A673 (cell line): ENCODE data around the gene METTL3. TPM values are rescaled to one million over a fixed set of nuclear protein-coding genes. Genes with fewer than 3 reads are reported as not detected.

Source experiments
- BruUV-seq: library from RNA; stranded (reverse); fragments of 400-500 nt; replicated peaks from 2 replicates; lab custom pipeline; 2021; lab: Mats Ljungman, UMichigan
- CTCF ChIA-PET: fragments of 300-600 bp; sonication (Branson Sonifier 250); formaldehyde crosslinking; loops from one replicate; lab custom pipeline; 2022; ENCODE audit warnings: antibody characterized with exemption; lab: Charles Lee
- POLR2A ChIA-PET: fragments of 300-600 bp; sonication (Branson Sonifier 250); formaldehyde crosslinking; loops from one replicate; lab custom pipeline; 2022; ENCODE audit warnings: antibody characterized with exemption; ENCODE audit not compliant: low non-redundant PET; lab: Charles Lee
- DNase-seq: peaks from one replicate; pipeline ENCODE4 v3.0.0-alpha.2; 2015; ENCODE audit warnings: low spot score
- H3K27ac ChIP-seq: fragments of 200-600 bp; sonication (generic); 2 replicates; pipeline ENCODE4 v1.5.1; 2016; ENCODE audit warnings: mixed run types, low read depth, mild to moderate bottlenecking, mixed read lengths, antibody characterized with exemption, low read length; ENCODE audit not compliant: poor library complexity, severe bottlenecking
- H3K27me3 ChIP-seq: fragments of 200-600 bp; sonication (generic); replicated peaks from 2 replicates; pipeline ENCODE4 v1.6.1; 2017; ENCODE audit warnings: mixed run types, low read depth, mild to moderate bottlenecking, mixed read lengths, antibody characterized with exemption, low read length; ENCODE audit not compliant: insufficient read depth, poor library complexity
- H3K36me3 ChIP-seq: fragments of 200-600 bp; sonication (generic); 2 replicates; pipeline ENCODE4 v1.6.1; 2016; ENCODE audit warnings: mixed run types, mild to moderate bottlenecking, mixed read lengths, antibody characterized with exemption, low read length; ENCODE audit not compliant: insufficient read depth, poor library complexity, severe bottlenecking
- H3K4me1 ChIP-seq: fragments of 200-600 bp; sonication (generic); 2 replicates; pipeline ENCODE4 v1.6.1; 2017; ENCODE audit warnings: mixed run types, mild to moderate bottlenecking, mixed read lengths, antibody characterized with exemption, low read length; ENCODE audit not compliant: insufficient read depth, poor library complexity, severe bottlenecking
- H3K4me3 ChIP-seq: fragments of 200-600 bp; sonication (generic); 2 replicates; pipeline ENCODE4 v1.5.1; 2016; ENCODE audit warnings: low read depth, mixed run types, mild to moderate bottlenecking, mixed read lengths, low read length; ENCODE audit not compliant: poor library complexity, severe bottlenecking
- H3K9me3 ChIP-seq: fragments of 200-600 bp; sonication (generic); 2 replicates; pipeline ENCODE4 v1.6.1; 2016; ENCODE audit warnings: mixed run types, low read depth, mild to moderate bottlenecking, mixed read lengths, antibody characterized with exemption, low read length; ENCODE audit not compliant: poor library complexity, severe bottlenecking
- EZH2 ChIP-seq: fragments of 200-600 bp; sonication (generic); IDR thresholded peaks from 2 replicates; pipeline ENCODE4 v1.6.1; 2017; ENCODE audit warnings: borderline replicate concordance, low read depth, mild to moderate bottlenecking, mixed read lengths, antibody characterized with exemption, low read length; ENCODE audit not compliant: poor library complexity, severe bottlenecking
- intact Hi-C: fragments of 100-400 bp; cut with micrococcal nuclease; formaldehyde crosslinking; loops from one replicate; pipeline ENCODE4 v1.10.0; 2022; ENCODE audit not compliant: unreplicated experiment
- total RNA-seq: library from RNA; stranded (reverse); gene quantifications from 2 replicates; pipeline ENCODE4 v1.2.3, GENCODE V29; 2021
- TF ChIP-seq, protein P1 (sequence below): fragments of 300-800, 200-600 bp; sonication (generic); conservative IDR thresholded peaks from 2 replicates; pipeline ENCODE4 v1.5.1; 2017; ENCODE audit warnings: low read depth, mild to moderate bottlenecking, antibody characterized with exemption, low read length, moderate library complexity, mixed read lengths

The METTL3 gene
- total RNA-seq, 1 experiment from 2014 or later: 96.3 TPM

DNA sequence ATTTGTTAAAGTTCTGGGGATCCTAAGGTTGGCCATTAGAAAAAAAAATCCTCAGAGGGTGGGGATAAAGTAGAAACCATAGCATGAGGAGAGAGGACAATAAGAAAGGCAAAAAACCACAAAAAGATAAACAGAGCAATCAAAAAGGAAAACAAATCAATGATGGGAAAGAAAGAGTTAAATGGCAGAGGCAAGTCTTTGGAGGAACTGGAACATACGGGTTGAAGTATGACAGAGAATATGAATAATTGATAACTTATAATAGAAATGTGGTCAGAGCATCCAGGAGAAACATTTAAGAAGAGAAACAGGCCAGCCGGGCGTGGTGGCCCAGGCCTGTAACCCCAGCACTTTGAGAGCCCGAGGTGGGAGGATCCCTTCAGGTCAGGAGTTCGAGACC is 32.8 kb upstream of the METTL3 start:
- H3K4me3 ChIP-seq: no peak overlapping the region
- no peaks in the 10 kb centered on the region for H3K9me3 ChIP-seq
- H3K27me3 ChIP-seq: no peaks in the 10 kb centered on the region
- BruUV-seq: no TSS peak
- intact Hi-C loops: no loop called here
- TF ChIP-seq EZH2: no peak
- TF ChIP-seq, protein P1, sequence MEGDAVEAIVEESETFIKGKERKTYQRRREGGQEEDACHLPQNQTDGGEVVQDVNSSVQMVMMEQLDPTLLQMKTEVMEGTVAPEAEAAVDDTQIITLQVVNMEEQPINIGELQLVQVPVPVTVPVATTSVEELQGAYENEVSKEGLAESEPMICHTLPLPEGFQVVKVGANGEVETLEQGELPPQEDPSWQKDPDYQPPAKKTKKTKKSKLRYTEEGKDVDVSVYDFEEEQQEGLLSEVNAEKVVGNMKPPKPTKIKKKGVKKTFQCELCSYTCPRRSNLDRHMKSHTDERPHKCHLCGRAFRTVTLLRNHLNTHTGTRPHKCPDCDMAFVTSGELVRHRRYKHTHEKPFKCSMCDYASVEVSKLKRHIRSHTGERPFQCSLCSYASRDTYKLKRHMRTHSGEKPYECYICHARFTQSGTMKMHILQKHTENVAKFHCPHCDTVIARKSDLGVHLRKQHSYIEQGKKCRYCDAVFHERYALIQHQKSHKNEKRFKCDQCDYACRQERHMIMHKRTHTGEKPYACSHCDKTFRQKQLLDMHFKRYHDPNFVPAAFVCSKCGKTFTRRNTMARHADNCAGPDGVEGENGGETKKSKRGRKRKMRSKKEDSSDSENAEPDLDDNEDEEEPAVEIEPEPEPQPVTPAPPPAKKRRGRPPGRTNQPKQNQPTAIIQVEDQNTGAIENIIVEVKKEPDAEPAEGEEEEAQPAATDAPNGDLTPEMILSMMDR: no peak
- H3K4me1 ChIP-seq: peaks cover 31% of the 10 kb centered on the region
- ChIA-PET POLR2A (no interaction called here), CTCF (no interaction called here)
- DNase-seq: no peak
- no peaks in the 10 kb centered on the region for H3K36me3 ChIP-seq
- peak overlapping the region; percentile 31 for H3K27ac ChIP-seq

DNA sequence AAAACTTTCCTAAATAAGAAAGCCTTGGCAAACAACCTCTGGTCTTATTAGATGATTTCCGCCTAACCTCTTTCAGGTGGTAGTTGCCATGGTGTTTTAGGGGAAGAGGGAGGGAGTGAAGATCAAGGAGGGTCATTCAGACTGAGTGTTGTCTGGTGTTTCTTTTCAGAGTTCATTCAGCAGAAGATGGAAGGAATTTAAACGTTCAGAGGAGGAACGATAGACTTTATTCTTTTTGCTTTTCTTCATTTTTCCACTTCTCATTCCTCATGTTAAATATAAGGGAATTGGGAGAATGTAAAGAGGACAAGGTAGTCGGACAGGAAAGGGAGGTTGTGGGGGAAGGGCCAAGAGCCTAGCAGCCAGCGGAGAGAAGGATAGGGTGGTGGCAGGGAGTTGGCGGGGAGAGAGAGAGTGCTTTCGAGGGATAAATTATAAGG is 32.4 kb upstream of the METTL3 start:
- ChIA-PET CTCF (no interaction called here), POLR2A (no interaction called here)
- intact Hi-C loops: no loop called here
- Histone ChIP-seq H3K4me1 (peaks cover 35% of the 10 kb centered on the region), H3K27me3 (no peaks in the 10 kb centered on the region), H3K36me3 (no peaks in the 10 kb centered on the region), H3K4me3 (no peak overlapping the region), H3K9me3 (no peaks in the 10 kb centered on the region), H3K27ac (peak overlapping the region; percentile 31)
- BruUV-seq: no TSS peak
- no peak for TF ChIP-seq EZH2
- TF ChIP-seq, protein P1: no peak
- DNase-seq: no peak

DNA sequence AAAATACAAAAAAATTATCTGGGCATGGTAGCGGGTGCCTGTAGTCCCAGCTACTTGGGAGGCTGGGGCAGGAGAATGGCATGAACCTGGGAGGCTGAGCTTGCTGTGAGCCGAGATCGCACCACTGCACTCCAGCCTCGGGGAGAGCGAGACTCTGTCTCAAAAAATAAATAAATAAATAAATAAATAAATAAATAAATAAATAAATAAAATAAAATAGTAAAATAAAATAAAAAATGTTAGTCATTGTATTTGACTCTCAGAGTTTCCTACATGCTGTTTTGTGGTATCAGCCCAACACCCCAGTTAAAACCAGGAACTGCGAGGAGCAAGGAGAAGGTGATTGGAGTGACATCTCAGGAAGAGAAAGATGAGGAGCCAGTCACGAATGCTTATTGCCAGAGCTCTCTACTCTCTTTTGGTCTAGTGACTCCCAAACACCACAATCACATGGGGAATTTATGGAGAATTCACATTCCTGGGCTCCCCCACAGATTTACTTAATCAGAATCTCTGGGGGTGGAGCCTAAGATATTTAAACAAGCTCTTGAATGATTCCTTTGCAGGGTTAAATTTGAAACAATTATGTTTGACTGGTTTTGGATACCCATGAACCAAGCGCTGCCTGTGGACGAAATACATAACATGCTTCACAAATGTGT is 30.4 kb upstream of the METTL3 start:
- peaks cover 47% of the 10 kb centered on the region for H3K4me1 ChIP-seq
- no peak for TF ChIP-seq EZH2
- TF ChIP-seq, protein P1: no peak
- no peaks in the 10 kb centered on the region for H3K27me3 ChIP-seq
- no peak for DNase-seq
- CTCF ChIA-PET: interaction anchor here (0.6 kb wide), 1 partner anchor 64 kb away, joined by 3 read pairs; no protein-coding TSS in a partner anchor
- H3K9me3 ChIP-seq: no peaks in the 10 kb centered on the region
- no peak overlapping the region for H3K4me3 ChIP-seq
- POLR2A ChIA-PET: no interaction called here
- intact Hi-C loops: no loop called here
- no peak overlapping the region for H3K27ac ChIP-seq
- no peaks in the 10 kb centered on the region for H3K36me3 ChIP-seq
- no TSS peak for BruUV-seq
